Activated T-cell treated with anti-CD3 and anti-CD28 coated beads for 24 hours (primary cell): ENCODE measurements around the gene ARMC9.
"Not testable (repeated sequence)": the region's sequence is repeated elsewhere in the genome, so short reads cannot be mapped to it uniquely, and the experiment has no call there.

Experiments used
- DNase-seq: peaks from one replicate; pipeline ENCODE4 v3.0.0-alpha.2; 2020; ENCODE audit warnings: low read depth

The ARMC9 gene

DNA sequence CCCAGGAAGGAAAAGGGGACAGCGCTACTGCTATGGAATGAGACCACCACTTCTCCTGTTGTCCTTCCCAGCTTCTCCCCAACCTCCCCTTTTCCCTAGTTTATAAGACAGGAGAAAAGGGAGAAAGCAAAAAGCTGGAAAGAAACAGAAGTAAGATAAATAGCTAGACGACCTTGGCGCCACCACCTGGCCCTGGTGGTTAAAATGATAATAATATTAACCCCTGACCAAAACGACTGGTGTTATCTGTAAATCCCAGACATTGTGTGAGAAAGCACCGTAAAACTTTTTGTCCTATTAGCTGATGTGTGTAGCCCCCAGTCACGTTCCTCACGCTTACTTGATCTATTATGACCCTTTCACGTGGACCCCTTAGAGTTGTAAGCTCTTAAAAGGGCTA is 202.2 kb downstream of the ARMC9 start:
- DNase-seq, result not testable (repeated sequence)

DNA sequence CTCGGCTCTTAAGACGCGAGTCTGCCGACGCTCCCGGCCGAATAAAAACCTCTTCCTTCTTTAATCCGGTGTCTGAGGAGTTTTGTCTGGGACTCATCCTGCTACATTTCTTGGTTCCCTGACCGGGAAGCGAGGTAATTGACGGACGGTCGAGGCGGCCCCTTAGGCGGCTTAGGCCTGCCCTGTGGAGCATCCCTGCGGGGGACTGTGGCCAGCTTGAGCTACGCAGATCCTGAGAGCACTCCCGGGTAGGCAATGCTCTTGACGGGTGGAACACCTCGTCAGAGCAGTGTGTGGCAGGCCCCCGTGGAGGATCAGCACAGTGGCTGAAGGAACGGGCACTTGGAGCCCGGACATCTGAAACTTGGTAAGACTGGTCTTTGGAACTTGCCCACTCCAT is 202.7 kb downstream of the ARMC9 start:
- DNase-seq, result not testable (repeated sequence)

DNA sequence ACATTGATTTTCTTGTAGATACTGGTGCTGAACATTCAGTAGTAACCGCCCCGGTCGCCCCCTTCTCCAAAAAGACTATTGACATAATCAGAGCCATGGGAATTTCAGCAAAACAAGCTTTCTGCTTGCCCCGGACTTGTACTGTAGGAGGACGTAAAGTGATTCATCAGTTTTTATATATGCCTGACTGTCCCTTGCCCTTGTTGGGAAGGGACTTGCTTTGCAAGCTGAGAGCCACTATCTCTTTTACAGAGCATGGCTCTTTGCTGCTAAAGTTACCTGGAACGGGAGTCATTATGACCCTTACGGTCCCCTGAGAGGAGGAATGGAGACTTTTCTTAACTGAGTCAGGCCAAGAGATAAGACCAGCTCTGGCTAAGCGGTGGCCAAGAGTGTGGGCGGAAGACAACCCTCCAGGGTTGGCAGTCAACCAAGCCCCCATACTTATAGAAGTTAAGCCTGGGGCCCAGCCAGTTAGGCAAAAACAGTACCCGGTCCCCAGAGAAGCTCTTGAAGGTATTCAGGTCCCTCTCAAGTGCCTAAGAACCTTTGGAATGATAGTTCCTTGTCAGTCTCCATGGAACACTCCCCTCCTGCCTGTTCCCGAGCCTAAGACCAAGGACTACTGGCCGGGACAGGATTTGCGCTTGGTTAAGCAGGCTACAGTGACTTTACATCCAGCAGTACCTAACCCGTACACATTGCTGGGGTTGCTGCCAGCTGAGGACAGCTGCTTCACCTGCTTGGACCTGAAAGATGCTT is 205.2 kb downstream of the ARMC9 start:
- not testable (repeated sequence) for DNase-seq

DNA sequence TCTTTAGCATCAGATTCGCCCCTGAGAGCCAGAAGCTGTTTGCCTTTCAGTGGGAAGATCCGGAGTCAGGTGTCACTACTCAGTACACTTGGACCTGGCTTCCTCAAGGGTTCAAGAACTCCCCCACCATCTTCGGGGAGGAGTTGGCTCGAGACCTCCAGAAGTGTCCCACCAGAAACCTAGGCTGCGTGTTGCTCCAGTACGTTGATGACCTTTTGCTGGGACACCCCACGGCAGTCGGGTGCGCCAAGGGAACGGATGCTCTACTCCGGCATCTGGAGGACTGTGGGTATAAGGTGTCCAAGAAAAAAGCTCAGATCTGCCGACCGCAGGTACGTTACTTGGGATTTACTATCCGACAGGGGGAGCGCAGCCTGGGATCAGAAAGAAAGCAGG is 205.8 kb downstream of the ARMC9 start:
- not testable (repeated sequence) for DNase-seq

DNA sequence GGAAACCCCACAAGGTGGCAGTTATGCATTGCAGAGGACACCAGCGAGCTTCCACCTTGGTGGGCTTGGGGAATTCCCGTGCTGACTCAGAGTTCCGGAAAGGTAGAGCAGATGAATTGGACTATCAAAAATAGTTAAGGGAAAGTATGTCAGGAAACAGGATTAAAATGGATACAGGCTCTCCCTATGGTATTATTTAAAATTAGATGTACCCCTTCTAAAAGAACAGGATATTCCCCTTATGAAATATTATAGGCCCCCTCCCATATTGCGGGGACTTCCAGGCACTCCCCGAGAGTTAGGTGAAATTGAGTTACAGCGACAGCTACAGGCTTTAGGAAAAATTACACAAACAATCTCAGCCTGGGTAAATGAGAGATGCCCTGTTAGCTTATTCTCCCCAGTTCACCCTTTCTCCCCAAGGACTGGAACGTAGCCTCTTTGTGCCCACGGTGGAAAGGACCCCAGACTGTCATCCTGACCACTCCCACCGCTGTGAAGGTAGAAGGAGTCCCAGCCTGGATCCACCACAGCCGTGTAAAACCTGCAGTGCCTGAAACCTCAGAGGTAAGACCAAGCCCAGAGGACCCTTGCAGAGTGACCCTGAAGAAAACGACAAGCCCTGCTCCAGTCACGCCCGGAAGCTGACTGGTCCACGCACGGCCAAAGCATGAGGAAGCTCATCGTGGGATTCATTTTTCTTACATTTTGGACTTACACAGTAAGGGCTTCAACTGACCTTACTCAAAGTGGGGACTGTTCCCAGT is 207.4 kb downstream of the ARMC9 start:
- peak; percentile 16 for DNase-seq

DNA sequence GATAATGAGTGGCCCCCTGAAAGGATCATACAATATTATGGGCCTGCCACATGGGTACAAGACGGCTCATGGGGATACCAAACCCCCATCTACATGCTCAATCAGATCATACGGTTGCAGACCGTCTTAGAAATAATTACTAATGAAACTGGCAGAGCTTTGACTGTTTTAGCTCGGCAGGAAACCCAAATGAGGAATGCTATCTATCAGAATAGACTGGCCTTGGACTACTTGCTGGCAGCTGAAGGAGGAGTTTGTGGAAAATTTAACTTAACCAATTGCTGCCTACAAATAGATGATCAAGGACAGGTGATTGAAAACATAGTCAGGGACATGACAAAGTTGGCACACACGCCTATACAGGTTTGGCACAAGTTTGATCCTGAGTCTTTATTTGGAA is 209.3 kb downstream of the ARMC9 start:
- not testable (repeated sequence) for DNase-seq

DNA sequence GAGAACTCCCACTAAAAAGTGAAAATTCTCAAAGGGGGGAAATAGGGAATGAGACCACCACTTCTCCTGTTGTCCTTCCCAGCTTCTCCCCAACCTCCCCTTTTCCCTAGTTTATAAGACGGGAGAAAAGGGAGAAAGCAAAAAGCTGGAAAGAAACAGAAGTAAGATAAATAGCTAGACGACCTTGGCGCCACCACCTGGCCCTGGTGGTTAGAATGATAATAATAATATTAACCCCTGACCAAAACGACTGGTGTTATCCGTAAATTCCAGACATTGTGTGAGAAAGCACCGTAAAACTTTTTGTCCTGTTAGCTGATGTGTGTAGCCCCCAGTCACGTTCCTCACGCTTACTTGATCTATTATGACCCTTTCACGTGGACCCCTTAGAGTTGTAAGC is 209.9 kb downstream of the ARMC9 start:
- DNase-seq, result not testable (repeated sequence)

DNA sequence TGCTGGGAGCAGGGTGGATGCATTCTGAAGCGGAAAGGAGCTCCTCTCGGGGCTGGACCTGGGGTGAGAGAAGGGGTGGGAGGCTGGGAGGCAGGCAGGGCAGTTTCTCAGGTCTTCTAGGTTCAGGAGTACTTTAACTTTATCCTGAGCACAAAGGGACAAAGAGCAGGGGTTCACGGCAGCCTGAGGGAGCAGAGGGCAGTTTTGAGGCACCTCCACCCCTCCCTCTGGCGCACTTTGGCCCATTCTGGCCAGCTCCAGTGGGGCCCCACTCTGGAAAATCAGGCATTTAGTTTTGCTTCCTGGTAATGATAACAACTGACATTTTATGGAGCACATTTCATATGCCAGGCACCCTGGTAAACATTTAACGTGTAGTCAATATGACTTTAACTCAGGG is 211.3 kb downstream of the ARMC9 start:
- DNase-seq, result no peak

DNA sequence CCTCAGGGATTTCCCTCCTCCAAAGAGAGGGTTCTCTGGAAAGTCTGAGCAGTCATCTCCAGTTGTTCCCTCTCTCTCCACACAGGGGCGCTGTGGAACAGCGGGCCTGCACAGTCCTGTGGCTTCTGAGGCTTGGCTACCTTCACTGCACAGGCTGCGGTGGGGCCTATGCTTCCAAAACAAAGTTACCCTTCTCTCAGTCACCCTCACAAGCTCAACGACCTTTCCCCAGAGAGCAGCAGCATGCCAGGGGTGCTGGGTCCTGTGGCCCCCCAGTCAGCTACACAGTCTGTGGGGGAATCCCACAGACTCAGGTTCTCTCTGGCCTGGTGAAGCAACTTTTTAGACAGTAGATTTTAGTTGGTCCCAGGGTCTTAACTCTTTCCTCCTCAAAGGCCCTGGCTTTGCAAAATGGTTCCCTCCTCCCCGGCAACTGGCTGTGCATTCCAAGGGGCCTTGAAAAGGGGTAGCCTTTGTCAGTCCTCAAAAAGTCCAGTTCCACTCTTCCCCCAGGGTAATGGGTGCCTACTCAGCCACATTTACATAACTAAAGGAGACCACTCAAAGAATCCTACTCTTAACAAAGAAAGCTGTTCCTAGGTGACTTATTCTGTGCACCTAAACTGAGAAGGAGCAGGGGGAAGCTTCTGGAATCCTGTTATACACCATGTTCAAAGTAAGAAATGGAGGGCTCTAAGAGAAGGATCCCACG is 212.0 kb downstream of the ARMC9 start:
- DNase-seq, result no peak

DNA sequence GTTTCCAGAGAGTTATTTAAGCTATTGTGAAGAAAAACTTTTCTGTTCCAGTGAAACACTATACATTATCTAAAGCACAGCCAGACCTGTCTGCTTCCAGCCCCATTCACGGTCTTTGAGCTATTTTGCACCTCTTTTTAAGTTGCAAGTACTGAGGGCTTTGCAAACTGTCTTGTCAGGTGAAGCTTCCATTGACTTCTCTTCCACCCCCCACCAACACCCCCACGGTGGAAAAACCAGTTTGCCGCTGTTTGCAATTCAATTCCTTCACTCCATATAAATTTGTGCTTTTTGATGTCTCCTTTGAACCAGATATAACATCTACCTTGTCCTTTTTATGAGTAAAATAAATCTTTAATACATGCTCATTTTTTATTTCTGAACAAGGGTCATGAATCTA is 212.8 kb downstream of the ARMC9 start:
- no peak for DNase-seq

DNA sequence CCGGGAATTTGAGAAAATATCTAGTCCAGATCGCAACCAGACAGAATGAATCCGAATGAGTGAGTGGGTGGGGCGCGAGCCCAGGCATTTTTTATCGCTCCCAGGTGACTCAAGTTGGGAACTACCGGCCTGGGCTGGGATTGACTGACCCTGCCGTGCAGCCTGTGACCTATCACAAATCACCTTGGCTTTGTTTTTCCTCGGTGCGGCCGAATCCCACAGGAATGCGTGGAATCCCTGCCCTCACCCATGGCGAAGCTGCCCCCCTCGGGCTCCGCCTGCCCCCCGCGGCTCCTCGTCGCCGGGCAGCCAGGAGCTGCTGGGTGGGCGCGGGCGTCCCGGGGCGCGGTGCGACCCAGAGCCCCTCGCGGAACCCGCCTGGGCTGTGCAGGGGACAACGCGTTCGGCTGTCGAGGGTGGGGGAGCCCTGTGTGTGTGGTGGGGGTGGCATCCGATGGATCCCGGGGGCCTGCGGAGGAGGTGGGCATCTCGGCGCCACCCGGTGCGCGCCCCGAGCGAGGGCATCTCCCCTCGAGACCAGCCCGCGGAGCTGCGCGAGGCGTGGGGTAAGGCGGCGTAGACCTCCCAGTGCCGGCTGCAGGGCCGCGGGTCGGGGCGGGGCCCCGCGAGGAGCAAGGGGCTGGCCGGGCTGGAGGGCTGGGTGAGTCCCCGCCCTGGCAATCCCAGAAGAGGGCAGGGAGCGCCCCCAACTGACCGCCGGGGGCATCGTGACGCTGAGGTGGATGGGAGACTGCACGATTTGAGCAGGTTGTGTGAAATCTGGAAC is 213.6 kb downstream of the ARMC9 start:
- peak; percentile 63 for DNase-seq

DNA sequence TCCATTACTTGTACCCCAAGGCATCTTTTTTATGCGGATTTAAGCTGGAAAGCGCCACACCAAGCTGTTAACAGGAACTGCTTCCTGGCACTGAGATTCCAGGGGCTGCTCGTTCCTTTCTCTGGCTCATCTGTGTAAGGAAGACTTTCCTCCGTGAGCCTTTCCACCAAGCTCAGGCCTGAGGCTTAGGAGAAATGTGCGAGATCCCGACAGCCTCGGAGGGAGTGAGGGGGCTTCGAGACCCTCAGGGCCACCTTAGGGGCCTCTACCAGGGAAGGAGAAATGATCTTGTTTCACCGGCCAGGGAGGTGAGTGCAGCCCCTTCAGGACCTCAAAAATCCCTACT is 214.2 kb downstream of the ARMC9 start:
- no peak for DNase-seq

DNA sequence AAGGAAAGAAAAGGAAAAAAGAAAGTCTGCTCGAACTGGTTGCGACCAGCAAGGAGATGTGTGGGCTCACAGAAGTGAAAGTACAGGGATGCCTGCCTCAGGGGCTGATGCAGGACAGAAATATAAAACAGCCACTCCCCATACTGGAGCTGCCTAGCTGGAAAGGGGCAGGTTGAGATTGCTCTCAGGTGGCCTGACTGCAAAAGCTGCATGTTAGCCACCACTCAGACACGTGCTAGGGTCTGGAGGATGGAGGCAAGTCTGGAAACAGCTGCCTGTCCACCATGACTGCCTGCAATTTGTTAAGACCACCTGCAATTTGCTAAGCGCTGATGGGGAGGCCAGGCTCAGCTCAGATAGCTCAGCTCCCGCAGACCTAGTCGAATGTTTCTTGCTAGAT is 215.0 kb downstream of the ARMC9 start:
- DNase-seq, result no peak

DNA sequence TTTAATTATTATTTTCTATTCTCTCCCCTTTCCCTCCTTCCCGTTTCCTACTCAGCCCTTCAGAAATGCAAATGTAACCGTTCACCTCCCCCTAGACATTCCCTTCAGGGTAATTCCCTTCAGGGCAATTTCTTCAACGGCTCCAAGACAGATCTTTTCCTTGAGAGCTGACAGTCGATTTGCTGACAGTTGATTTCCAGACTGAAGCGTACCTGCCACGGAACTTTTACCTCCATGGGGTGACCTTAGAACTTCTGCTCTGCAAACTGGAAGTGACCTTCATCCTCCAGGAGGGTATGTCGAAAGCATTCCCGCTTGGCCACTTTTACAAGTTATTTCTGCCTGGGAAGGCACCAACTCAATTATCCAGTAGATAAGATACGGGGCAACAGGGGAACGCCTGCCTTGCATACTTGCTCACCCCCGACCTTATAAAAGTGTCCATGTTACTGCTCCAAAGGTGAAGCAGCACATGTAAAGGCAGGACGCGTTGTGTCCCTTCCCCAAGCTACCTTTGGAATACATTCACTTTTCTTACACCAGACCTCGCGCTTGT is 215.6 kb downstream of the ARMC9 start:
- DNase-seq, result no peak

DNA sequence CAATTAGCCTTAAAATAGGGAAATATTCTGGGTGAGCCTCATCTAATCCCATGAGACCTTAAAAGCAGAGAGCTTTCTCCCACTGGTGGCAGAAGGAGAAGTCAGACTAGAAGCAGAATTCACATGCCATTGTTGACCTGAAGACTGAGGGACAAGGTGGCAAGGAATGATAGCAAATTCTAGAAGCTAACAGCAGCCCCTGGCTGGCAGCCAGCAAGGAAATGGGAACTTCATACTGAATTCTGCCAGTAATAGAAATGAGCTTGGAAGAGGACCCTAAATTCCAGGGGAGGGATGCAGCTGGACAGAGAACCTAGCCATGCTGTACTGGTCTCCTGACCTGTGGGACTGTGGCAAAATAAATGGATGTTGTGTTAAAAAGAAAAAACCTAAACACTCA is 216.6 kb downstream of the ARMC9 start:
- DNase-seq, result no peak

DNA sequence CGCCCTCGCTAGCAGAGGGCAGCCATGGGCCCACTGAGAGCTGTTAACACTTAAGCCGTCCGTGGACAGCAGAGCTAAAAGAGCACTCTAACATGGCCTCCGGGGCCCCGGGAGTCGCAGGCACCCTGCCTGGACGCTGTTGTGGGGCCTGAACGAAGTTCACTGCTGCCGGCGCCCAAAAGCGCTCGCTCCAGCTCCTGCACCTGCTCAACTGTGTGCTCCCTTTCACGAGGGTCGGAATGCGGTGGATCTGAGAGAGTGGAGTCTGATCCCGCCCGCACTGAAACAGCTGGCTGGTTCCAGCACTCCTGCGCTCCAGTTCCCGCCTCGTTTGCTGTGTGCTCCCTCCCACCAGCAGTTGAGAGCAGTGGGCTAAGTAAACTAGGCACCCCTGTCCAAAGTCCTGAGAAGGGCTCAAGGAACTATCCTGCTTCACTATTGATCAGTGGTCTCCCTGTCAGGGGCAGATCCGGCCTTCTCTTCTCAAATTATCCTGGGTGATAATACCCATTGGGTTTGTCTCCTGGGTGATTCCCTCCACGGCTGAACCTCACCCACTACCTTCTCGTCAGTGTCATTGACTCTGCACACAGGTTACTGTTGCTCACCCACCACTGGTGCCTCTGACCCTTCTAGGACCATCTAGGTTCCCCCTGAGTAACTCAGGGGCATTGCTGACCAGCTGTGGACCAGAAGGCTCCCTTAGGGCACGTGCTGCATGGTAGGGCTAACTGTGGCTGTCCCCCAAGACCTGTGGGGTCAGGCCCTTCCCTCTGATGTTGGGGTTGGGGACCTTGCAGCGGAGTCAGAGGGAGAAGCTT is 220.6 kb downstream of the ARMC9 start:
- no peak for DNase-seq

DNA sequence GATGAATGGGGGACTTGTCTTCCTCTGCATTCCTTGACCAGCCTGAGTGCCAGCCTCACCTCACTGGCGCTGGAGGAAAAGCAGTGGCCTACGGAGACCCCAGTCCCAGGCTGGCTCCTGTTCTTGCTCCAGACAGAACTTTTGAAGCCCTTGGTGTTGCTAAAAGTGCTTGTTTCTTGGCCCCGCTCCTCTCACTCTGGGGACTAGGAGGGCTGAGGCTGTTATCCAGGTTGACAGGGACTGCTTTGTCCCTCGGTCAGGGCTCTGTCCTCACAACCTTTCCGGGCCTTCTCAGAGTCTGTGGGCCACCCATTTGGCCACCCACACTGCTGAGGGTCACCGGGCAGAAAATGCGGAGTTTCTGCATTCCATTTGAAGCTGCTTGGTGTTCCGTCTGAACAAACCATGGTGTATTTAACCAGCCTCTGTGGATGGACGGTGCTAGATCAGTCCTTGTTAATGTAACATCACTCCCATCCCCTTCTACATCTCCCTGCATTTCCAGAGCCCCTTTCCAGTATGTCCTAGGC is 222.7 kb downstream of the ARMC9 start:
- no peak for DNase-seq

DNA sequence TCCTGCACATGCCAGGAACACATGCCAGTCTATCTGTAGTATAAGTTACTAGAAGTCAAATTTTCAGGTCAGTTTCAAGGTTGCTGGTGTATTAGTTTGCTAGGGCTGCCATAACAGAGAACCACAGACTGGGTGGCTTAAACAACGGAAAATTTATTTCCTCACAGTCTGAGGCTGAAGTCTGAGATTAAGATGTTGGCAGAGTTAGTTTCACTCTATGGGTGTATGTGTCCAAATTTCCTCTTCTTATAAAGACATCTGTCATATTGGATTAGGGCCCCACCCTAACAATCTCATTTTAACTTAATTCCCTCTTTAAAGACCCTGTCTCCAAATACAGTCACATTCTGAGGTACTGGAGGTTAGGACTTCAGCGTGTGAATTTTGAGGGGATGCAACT is 223.6 kb downstream of the ARMC9 start:
- no peak for DNase-seq

DNA sequence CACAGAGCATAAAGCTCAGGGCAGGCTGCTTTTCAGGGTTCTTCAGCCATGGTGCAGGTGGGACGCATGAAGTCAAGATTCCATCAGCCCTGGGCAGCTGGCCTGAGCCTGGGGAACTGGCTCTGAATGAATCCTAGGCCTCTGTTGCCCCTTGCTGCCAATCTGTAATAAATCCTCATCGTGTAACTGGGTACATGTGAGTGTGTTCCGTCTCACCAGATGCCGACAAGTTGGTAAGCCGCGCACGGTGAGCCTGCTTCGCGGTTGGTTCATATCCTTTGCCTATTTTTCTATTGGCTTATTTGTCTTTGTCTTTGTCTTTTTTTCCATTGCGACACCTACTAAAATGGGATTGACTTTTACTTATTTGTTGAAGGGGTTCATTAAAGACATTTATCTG is 224.7 kb downstream of the ARMC9 start:
- no peak for DNase-seq
